H54 (cell line): ENCODE data around the gene FHOD3.

Experiments
- DNase-seq: peaks from one replicate; pipeline ENCODE4 v3.0.0; 2011; ENCODE audit warnings: low spot score, mixed read lengths; ENCODE audit not compliant: insufficient read length
- FAIRE-seq: peaks from 3 replicates; lab custom pipeline; 2011; peaks lifted over from hg19 to GRCh38; lab: Jason Lieb, UNC
- POLR2A ChIP-seq: IDR thresholded peaks from 2 replicates; pipeline ENCODE4 v1.6.1; 2011; ENCODE audit warnings: low read depth, mild to moderate bottlenecking, low read length

FHOD3 gene

DNA sequence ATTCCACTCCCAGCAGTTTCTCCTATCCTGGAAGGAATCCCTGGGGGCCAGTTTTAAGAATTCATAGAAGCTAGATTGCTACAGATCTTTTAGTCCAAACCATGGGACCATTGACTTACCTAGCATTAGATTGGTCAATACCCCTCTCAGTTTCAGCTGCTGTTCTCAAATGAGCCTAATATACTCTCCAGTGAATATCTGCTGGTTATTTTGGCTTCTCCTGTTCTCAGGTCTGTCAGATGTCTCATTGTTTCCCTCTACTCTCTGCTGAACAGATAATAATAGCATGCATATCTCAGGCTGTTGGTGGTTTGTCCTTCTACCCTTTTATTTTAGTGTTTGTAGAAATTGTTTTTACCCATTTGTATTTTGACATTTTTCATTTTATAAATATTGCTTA lies 99.5 kb downstream of the FHOD3 start:
- TF ChIP-seq POLR2A = no peak
- FAIRE-seq (no peak), DNase-seq (no peak)

DNA sequence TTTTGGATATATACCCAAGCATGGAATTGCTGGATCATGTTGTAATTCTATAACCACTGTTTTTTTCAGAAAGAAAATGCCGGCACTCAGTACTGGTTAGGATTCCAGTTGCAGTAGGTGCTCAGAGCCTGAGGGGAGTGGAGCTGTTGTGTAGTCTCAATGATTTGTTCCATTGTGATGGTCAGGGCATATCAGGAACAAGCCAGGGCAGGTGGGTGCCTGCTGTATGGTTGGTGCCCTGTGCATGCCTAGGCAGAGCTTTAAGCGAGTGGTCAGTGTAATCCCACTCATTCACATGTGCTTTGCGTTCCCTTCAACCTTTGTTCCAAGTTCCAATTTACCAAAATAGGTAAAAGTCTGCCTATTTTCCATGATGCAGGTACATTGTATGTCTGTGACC lies 100.9 kb downstream of the FHOD3 start:
- FAIRE-seq (no peak), DNase-seq (no peak)
- TF ChIP-seq POLR2A = no peak

DNA sequence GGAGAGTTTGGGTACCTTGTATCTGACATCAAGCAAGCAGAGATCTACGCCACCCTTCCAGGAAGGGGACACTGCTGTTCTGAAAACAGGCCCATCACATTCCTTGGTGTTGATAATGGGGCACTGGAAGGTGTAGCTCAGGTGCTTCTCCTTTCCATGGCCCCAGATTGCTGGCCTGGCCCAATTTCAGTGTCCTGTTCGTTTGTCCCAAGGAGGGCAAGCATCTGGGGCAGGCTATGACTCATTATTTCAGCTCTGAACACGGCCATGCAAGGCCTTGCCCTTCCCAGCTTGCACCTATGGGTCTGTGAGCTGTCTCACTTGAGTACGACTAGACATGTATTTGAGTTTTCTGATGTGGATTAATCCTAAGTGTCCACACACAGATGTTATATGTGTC lies 101.5 kb downstream of the FHOD3 start:
- FAIRE-seq = no peak
- no peak for DNase-seq
- no peak for TF ChIP-seq POLR2A

DNA sequence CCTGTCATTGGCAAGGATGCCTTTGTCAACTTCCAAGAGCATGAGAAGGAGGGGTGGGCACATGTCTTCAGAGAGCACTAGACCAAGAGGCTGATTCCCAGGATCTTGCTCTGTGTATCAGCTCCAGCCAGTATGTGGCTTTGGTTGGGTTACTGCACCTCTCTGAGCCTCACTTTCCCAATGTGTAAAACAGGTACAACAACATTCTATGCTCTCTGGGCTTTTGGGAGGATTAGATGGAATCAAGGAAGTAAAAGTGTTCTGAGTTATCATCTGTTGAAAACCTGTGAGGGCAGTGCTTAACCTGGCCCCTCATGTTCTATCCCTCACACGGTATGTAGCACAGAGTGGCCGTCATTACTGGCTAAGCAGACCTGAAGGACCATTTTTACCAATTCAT lies 103.9 kb downstream of the FHOD3 start:
- FAIRE-seq (no peak), DNase-seq (no peak)
- TF ChIP-seq POLR2A = no peak

DNA sequence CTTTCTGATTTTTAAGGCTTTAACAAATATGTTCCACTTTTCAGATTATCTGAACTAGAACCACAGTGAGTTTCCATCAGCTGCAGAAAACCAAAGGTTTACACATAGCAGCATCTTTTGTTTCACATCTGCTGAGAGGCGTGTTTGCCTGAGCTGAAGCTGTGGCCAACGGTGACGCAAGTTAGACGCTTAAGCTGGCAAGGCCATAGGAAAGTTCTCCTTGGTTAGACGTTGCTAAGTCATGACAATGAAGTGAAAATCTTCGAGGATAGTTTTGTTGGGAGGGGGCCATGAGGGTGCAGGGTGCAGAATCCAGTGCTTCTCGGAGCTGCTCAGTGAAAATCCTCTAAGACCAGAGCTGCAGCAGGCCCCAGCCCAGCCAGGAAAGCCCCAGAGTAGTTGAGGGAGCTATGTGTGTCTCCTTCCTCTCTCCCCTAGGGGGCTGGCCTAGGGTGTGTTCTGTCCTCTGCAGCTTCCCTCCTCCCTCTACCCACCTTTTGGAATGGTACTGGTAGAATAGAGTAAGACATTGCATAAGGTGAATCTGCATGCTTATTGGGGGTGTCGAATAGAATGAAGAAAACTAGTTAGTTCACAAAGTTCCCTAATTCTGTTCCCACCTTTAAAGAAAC lies 105.4 kb downstream of the FHOD3 start:
- no peak for FAIRE-seq
- no peak for TF ChIP-seq POLR2A
- no peak for DNase-seq

DNA sequence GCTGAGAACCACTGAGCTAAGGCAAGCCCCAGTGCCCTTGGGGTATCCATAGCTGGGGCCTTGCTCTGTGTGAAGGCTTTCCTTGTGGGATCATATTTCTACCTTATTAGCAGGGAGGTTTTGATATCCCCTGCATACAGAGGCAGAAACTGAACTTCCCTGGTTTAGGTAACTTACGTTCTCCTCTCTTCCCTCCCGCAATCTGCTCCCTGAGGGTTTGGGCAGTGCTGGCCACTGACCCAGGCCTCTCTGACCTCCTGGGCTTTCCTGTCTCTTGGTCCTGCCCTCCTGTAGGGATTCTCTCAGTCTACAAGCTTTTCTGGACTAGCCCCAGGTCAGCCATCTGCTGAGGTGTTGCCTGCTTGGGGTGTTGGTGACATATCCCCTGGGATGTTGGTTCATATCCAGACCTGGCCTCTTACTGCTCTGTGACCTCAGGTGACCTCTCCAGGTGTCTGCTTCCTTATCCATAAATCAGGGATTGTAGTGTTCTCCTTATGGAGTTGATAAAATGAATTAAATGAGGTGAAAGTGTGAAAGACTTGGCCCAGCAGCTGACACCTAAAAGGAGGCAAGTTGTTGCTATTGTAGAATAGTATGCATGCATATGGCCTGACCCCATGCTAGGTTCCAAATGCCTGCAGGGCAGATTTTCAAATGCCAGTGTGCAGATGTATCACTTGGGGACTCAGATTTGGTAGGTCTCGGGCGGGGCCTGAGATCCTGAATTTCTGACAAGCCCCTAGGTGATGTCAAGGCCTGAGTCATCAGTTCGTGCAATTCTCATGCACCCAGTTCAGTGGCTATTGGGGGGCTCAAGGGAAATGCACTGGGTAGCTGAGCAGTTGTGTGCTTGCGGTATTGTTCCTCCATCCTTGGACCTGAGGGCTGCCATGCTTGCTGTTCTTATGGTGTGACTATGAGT lies 106.6 kb downstream of the FHOD3 start:
- no peak for TF ChIP-seq POLR2A
- DNase-seq (no peak), FAIRE-seq (no peak)

DNA sequence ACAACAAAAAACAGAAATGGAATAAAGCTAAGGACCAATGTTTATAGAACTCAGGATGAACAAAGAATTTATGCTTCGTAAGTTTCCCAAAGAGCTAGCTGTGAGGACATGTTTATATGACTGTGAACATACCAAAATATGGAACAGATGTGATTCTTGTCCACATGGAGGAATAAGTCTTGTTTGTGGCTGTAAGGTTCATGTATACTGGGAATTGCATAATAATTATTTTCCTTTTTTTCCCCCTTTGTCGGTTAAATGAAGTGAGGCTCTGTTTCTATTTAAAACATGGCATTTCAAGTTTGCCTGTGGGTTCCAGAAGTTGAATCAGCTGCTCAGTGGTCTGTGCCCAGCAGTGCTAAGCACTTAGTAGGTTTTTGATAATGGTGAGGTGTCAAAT lies 108.1 kb downstream of the FHOD3 start:
- TF ChIP-seq POLR2A = no peak
- FAIRE-seq (no peak), DNase-seq (no peak)

DNA sequence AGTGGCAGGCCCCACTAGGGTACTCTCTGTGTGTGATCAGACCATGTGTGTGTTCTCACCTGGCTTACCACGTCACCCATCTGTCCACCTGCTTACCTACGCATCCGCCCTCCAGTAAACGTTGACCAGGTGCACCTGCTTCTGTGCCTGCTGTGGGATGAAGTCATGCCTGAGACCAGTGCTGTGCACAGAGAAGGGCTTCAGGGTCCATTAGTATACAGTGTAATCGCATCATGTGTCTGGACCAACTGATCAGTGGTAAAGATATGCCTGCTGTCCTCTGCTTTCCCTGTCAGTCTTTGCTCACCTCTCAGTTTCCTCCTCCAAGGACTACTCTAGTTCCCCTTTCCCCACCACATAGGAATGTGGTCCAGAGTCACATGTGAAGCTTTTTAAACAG lies 109.3 kb downstream of the FHOD3 start:
- DNase-seq = no peak
- FAIRE-seq = no peak
- TF ChIP-seq POLR2A = no peak

DNA sequence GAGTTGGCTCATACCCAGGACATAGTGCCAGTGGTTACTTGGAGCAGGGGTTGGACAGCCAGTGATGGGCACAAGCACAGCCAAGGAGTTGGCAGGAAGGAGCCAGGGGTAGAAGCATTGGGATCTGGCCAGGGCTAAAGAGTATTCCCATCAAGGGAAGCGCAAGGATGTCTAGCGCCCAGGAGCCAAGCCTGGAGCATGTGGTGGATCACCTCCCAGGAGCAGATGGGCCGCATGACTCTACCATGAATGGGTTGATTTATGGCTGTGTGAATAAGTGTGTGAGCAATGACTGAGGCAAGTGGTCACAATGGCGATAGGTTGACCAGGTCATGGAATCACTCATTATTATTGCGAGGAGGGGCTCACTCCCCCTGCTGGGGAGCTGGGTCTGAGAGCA lies 111.1 kb downstream of the FHOD3 start:
- DNase-seq (no peak), FAIRE-seq (no peak)
- TF ChIP-seq POLR2A = no peak

DNA sequence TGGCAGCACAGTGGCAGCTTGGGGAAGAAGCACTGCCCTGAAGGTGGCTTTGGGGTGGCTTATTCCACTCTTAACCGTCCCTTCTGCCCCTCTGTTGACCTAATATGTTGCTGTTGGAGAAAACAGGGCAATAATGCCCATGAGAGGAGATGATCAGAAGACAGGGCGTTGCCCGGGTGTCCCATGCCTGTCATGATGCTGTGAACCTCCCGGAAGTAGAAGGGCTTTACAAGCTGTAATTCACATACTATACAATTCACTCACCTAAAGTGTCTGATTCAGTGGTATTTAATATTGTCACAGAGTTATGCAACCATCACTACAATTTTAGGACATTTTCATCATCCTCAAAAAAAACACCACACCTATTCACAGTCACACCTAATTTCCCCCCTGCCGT lies 112.3 kb downstream of the FHOD3 start:
- no peak for TF ChIP-seq POLR2A
- FAIRE-seq (no peak), DNase-seq (no peak)

DNA sequence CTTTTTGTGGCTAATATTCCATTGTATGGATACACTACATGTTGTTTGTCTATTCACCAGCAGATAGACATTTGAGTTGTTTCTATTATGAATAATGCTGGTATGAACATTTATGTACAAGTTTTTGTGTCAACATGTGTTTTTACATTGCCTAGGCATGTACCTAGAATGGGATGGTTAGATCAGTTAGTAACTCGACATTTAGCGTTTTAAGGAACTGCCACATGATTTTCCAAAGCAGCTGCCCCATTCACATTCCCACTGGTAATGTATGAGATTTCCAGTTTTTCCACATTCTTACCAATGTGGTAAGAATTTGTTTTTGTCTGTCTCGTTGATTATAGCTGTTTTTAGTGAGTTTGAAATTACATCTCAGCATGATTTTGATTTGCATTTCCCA lies 112.8 kb downstream of the FHOD3 start:
- DNase-seq (no peak), FAIRE-seq (no peak)
- no peak for TF ChIP-seq POLR2A

DNA sequence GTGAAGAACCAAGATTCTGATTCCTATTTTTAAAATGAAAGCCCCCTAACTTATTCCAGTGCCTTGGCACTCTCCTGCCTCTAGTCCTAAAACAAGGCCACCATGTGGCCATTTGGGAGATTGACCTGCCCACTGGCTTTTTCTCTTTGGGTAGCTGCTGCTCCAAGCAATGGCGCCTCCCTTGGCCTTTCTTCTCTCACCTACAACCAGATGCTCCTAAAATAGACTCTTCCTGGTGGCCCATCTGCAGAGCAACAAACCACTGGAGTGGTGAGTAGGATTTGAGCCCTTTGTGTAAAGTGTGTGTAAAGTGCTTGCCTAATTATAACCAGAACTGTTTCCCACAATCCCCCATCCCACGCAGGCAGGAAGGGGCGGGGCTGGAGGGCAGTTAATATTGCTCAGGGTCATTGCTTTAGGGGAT lies 114.2 kb downstream of the FHOD3 start:
- no peak for TF ChIP-seq POLR2A
- FAIRE-seq = no peak
- no peak for DNase-seq

DNA sequence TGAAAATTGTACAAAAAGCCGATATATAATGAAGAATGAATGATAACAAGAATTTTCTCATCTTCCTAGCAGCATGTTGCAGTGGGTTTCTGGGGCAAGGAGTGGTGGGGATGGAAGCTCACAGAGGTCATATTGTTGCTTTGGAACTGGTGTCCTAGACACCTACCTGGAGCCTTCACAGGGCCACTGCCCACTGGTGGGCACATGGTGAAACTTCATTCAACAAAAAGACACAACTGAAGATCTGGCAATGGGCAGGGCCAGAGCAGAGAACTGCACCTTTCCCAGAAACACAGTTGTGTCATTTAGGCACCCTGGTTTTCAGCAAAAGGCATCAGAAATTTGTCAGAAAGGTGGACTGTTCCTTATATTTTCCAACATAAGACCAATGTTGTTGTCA lies 115.3 kb downstream of the FHOD3 start:
- DNase-seq (no peak), FAIRE-seq (no peak)
- no peak for TF ChIP-seq POLR2A

DNA sequence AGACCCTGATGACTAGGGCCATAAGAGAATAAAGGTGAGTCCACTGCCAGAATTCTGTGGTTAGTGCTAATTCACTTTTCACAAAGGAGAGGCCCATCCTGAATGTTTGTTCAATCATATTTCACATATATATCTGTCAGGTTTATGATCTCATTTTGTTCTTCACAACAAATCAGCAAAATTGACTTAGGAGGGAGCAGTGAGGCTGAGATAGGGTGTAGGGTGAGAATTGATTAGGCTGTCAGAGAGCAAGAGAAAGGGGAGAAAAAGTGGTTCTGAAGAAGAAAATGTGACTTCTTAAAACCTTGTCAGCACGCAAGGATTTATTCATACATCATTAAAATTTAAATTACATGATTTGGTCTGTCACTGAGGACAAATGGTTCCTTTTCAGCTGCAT lies 117.7 kb downstream of the FHOD3 start:
- DNase-seq = no peak
- no peak for TF ChIP-seq POLR2A
- no peak for FAIRE-seq

DNA sequence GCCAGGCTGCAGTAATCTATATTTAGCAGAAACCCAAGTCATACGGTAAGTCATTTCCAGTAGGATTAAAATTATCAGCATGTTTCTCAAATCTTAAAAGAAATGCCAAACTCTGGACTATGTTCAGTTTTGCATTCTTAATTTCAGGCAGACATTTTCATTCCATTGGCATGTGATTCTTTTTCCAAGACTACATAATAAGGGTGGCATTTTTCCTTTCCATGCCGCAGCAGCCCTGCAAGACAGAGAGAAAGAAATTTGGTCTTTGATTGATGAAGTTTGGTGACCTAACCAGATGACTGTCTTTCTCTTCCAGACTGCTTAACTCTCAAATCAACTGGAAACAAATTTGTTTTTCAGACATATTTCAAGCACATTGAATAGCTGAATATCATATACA lies 118.1 kb downstream of the FHOD3 start:
- FAIRE-seq = no peak
- no peak for TF ChIP-seq POLR2A
- DNase-seq = no peak
